NCI-H1048 (cell line): ENCODE measurements around the gene P2RX6.
A peak's percentile ranks its signal among the peaks of the same experiment; 100 is the strongest.
"Not testable (repeated sequence)": the region's sequence is repeated elsewhere in the genome, so short reads cannot be mapped to it uniquely, and the experiment has no call there.

ENCODE experiments used
- DNase-seq: peaks from one replicate; lab custom pipeline; 2025; lab: John Stamatoyannopoulos, UW

The P2RX6 gene

DNA sequence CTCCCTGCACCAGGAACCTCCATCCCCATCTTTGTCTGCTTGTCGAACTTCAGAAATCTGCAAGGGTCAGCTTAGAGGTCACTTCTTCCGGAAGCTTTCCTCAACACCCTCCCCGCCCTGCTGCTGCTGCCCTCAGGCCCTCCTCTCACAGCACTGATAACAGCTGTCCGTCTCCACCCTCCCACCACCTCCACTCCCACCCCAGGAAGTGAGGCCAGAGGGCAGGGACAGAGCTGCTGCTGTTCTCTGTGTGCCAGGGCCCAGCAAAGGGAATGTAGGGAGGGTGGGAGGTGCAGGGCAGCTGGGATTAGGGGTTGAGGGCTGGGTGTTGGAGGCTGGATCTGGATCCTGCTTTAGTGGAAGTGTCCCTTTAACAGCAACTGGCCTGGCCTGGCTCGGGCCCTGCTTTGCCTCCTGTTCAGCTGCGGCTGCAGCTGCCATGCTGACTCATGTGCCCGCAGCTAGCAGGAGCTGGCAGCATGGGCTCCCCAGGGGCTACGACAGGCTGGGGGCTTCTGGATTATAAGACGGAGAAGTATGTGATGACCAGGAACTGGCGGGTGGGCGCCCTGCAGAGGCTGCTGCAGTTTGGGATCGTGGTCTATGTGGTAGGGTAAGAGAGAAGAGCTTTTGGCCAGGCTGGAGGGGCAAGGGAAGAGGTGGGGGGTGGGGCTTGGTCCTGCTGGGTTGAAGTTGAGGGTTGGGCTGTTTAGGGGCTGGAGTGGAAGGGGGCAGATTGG lies at the start of gene P2RX6:
Gene P2RX6, plus strand, starts transcription at position 440 of the 740 bp plus-strand sequence. Its CDS starts 10 bp downstream, at position 450.
- no peak for DNase-seq

GRCh38 chr22:20965888-20966855 lies 48.8 kb upstream of the P2RX6 start:
- no peak for DNase-seq

- DNase-seq, result no peak
Measured at GRCh38 chr22:20966883-20967696, 47.9 kb upstream of the P2RX6 start, which contains the start of gene AIFM3. Gene AIFM3, plus strand, starts transcription at chr22:20967255. Its CDS starts 690 bp downstream, at chr22:20967945.

DNA sequence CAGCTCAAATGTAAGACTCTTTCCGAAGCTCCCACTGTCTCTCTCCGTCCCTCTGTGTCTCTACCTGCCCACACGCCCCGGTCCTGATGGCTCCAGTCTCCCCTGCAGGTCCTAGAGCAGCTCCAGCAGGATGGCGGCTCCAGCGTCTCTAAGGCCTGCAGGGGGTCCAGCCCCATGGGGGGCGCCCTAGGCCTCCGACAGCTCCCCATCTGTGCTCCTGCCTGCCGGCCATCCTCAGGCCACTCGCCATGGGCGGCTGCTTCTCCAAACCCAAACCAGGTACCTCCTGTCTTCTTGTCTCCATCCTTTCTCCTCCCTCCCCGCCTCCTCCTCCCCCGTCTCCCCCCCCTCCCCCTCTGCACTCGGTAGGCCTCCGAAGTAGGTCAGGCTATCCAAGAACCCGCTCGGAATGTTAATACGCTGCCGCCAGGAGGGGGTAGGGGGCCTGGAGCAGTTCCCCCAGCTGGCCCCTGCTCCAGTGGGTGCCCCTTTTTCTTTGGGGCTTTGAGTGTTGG lies 47.2 kb upstream of the P2RX6 start:
- no peak for DNase-seq

- DNase-seq, result no peak
Measured at GRCh38 chr22:20968281-20968977, 46.5 kb upstream of the P2RX6 start.

DNA sequence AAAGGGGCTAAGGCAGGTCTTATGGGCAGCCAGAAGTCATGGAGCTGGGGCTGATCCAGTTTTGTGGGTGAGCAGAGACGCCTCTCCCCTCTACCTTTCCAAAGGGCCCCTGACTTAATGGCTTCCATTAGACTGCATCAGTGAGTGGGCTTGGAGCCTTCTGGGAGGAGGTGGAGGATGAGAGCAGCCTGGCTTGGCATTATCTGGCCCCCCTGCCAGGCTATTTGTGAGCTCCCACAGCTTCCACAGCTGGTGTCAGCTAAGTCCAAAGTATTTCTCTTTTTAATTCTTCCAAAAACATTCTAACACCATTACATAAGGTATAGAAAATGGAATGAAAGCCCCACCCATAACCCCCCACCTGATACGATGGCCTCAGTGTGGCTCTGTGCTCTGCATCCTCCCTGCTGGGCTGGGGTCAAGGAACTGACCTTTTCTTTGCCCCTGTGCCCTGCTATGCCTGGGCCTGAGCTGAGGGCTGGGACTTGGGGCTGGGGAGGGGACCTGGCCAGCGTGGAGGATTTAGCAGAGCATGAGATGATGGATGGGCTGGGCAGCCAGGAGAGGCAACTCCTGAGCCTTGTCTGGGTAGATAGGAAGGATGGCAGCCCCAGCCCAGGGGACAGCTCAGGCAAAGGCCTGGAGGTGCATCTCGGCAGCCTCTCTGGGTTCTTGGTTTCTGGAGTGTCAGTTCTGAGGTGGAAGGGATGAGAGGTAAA lies 43.9 kb upstream of the P2RX6 start:
- no peak for DNase-seq

DNA sequence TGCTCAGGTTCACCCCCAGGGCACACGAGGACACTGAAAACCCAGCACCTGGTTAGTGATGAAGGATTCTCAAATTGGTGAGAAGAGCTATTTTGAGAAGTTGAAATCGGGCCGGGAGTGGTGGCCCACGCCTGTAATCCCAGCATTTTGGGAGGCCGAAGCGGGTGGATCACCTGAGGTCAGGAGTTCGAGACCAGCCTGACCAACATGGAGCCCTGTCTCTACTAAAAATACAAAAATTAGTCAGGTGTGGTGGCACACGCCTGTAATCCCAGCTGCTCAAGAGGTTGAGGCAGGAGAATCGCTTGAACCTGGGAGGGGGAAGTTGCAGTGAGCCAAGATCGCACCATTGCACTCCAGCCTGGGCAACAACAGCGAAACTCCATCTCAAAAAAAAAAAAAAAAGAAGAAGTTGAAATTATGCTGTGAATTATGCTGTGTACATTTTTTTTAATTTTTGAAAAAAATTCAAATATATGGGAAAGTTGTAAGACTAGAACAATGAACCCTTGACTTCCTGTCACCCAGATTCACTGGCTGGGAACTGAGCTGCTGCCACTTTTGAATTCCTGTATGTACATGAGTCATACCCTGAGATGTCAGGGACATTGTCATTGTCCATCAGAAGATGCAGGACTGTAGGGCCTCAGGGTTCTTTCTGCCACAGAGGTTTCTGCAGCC lies 42.8 kb upstream of the P2RX6 start:
- DNase-seq, result not testable (repeated sequence)

DNA sequence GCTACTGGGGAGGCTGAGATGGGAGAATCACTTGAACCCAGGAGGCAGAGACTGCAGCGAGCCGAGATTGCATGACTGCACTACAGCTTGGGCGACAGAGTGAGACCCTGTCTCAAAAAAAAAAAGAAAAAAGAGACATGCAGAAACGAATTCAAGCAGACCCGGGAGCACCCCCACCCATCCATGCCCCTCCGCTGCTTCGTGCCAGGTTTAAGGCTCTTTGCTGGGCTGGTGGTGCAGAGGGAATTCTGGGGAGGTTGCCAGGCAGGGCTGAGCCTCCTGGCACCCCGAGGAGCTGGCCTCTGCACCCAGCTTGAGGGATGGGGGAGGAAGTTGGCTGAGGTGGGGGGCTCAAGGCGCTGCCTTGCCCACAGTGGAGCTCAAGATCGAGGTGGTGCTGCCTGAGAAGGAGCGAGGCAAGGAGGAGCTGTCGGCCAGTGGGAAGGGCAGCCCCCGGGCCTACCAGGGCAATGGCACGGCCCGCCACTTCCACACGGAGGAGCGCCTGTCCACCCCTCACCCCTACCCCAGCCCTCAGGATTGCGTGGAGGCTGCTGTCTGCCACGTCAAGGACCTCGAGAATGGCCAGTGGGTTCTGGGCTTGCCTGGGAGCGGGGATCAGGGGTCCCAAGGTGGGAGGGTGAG lies 41.9 kb upstream of the P2RX6 start:
- no peak for DNase-seq

GRCh38 chr22:20973634-20974286 lies 41.2 kb upstream of the P2RX6 start:
- DNase-seq, result no peak

DNA sequence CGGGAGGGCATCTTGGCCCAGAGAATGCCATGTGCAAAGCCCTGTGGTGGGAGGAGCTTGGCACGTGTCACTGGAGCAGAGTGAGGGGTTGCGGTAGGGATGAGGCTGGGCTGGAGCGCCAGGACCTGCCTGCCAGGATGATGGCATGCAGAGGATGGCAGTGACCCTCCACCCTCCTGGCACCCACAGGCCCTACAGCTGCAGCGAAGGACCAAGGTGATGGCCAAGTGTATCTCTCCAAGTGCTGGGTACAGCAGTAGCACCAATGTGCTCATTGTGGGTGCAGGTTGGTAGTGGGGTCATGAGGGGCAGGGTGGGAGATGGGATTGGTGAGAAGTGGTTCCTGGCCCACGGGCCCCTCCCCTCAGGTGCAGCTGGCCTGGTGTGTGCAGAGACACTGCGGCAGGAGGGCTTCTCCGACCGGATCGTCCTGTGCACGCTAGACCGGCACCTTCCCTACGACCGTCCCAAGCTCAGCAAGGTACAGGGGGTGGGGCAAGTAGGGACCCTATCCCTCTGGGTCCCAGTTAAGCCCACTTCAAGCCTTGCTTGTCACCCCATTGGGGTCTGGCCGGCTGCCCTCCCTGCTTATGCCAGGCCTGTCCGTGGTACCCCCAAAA lies 40.5 kb upstream of the P2RX6 start:
- DNase-seq, result no peak

GRCh38 chr22:20975541-20976290 lies 39.2 kb upstream of the P2RX6 start:
- DNase-seq, result no peak

- no peak for DNase-seq
Measured at GRCh38 chr22:20976291-20976877, 38.6 kb upstream of the P2RX6 start.

- DNase-seq, result no peak
Measured at GRCh38 chr22:20977019-20977418, 37.9 kb upstream of the P2RX6 start.

GRCh38 chr22:20977516-20978170 lies 37.3 kb upstream of the P2RX6 start:
- DNase-seq, result no peak

GRCh38 chr22:20978419-20978818 lies 36.5 kb upstream of the P2RX6 start:
- DNase-seq, result no peak

GRCh38 chr22:20979243-20979809 lies 35.6 kb upstream of the P2RX6 start:
- DNase-seq, result peak; percentile 47
